ENCODE results near the gene TAS2R10.
"Not testable (repeated sequence)": the region's sequence is repeated elsewhere in the genome, so short reads cannot be mapped to it uniquely, and the experiment has no call there.

Gene TAS2R10, protein sequence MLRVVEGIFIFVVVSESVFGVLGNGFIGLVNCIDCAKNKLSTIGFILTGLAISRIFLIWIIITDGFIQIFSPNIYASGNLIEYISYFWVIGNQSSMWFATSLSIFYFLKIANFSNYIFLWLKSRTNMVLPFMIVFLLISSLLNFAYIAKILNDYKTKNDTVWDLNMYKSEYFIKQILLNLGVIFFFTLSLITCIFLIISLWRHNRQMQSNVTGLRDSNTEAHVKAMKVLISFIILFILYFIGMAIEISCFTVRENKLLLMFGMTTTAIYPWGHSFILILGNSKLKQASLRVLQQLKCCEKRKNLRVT

DNA sequence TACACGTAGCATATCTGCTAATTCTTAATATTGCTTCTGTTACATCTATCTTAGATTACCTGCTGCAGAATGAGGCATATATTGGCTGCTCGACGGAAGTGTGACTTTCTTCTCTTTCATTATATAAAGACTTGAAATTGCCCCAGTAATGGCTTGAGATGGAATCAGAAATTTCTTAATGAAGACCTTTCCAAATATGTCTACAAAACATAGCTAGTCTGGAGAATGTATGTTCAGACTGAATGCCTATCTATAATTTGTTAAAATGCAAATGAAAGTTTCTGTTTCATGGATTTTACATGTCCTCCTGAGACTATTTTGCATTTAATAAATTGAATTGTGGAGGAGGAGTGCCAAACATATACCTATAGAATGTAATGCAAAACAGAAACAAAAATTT lies at the start of gene TAS2R10:
TSS of gene TAS2R10 (minus strand) at position 101 of the 400 bp plus-strand sequence. CDS start at position 12, 89 bp downstream.
- no peak for DNase-seq

DNA sequence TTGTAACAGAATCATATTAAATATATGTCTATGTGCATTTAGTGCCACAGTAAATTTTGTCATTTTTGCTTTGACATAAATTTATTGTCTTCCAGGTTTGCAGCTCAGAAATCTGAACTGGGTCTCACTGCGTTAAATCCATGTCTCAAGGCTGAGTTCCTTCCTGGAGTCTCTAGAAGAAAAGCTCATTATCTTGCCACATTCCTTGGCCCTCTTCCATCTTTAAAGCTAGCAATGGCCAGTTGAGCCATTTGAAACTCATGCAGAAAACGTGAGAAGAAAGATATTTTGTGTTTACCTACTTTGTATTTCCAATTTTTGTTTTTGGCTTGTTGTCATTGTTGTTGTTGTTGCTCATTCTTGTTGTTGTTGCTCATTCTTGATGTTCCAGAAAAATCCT lies 47.2 kb upstream of the TAS2R10 start:
- DNase-seq, result no peak

DNA sequence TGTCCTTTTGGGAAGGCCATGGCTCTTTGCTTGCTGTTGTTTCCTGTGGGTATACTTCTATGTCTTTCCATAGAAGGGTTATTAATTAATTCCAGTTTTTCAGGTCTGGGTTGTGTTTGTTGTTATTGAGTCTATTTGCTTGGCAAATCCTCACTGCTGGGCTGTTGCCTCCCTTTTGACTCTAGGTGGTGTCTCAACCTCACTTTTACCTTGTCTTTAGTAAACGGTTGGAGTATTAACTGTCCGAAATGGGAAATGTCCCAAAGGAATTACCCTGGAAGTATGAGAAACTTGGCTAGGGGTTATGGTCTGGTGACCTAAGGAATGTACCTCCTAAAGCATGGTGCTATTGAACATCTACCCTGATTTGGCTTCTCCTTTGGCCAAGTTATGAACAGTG lies 41.2 kb upstream of the TAS2R10 start:
- DNase-seq, result no peak

DNA sequence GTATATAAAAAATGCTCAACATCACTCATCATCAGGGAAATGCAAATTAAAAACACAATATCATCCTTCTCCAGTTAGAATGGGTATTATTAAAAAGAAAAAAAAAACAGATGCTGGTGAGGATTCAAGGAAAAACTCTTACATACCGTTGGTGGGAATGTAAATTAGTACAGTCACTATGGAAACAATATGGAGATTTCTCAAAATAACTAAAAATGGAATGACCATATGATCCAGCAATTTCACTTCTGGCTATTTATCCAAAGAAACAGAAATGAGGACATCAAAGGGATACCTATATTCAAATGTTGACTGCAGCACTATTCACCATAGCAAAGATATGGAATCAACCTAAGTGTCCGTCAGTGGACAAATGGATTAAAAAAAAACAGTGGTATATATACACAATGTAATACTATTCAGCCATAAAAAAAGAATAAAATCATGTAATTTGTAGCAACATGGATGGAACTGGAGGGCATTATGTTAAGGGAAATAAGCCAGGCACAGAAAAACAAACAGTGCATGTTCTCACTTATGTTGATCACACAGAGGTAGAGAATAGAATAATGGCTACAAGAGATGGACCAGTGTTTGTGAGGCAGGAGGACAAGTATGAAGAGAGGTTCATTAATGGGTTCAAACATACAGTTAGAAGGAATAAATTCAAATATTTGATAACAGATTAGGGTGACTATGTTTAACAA lies 37.5 kb upstream of the TAS2R10 start:
- no peak for DNase-seq

DNA sequence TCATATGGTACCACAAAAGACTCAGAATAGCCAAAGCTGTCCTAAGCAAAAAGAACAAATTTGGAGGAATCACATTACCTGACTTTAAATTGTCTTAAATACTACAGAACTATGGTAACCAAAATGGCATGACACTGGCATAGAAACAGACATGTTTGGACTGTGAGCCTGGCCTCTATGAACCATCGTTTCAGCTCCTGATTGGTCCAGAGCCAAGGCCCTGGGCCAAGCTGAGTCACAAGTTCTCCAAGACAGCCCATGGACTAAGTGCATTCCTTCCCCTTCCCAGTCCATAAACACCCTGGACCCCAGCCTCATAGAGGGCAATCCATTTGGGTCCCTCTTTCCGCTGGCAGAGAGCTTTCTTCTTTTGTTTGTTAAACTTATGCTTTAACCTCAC lies 35.2 kb upstream of the TAS2R10 start:
- DNase-seq, result no peak

DNA sequence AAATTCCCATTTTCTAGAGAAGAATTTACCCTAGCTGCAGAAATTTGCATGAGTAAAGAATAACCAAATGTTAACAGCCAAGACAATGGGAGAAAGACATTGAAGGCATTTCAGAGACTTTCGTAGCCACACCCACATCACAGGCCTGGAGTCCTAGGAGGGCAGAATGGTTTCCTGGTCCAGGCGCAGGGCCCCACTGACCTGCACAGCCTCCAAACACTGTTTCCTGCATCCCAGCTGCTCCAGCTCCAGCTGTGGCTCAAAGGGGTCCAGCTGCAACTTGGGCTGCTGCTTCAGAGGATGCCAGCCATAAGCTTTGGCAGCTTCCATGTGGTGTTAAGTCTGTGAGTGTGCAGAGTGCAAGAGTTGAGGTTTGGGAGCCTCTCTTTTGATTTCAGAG lies 29.6 kb upstream of the TAS2R10 start:
- no peak for DNase-seq

DNA sequence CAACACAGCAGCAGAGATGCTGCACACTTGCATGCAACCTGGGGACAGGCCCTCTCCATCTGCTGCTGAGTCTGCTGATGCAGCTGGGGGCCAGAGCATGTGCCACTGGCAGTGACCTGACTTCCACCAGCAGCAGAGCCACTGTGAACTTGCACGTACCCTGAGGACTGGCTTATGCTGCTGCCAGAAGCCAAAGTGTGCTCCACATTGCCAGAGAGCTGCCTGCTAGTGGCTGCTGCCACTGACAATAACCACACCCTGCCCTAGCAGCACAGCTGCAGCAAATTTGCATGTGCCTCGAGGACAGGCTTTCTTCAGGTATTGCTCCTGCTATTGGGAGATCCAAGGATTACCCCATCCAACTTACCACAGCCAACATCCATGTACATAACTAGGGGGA lies 27.6 kb upstream of the TAS2R10 start:
- no peak for DNase-seq

DNA sequence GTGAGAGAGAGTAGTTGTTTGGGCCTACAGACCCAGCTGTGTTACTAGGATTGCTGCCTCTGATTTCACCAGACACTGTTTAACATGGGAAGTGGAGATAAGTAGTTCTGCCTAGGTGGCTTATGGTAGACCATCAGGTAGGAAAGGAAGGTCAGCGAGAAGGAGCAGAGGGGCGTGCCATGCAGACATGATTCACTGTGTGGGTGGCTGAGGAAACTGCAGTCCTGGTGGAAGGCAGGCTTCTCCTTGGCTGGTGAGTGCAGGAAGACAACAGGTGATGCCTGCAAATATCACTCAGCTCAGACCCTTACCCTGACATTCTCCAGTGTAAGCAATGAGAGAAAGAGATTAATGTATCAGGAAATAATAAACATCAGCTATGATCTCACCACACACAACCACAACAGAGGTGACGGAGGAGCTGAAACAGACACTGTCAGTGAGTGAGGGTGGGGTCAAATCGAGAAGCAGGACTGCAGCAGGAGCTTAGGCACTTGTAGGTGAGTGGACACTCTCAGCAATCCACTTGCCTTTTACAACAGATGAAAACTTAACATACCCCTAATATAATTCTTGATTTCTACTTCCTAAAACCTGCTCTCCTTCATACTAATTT lies 25.2 kb upstream of the TAS2R10 start:
- no peak for DNase-seq

DNA sequence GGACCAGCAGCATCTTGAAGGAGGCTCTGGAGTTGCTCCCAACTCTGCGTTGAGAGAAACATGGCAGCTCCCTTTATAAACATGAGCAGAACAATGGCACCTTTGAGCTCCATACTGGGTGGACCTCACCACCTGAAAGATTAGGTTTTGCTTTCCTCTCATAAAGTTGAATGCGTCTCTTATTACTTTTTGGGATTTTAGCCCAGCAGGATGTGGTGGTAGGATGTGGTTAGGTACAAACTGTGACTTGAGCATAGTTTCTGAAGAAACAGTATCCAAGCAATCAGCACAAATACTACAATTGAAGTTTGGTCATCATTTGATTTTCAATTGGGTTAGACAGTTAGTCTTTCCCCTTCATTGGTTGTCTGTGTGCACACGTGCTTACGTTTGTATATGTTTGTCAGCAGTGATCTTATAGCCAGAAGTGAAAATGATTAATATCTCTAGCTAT lies 23.3 kb upstream of the TAS2R10 start, which contains the start of gene PRR4:
TSS of gene PRR4 (minus strand) at position 51 of the 454 bp plus-strand sequence. CDS start at position 13, 38 bp downstream.
- DNase-seq, result no peak

DNA sequence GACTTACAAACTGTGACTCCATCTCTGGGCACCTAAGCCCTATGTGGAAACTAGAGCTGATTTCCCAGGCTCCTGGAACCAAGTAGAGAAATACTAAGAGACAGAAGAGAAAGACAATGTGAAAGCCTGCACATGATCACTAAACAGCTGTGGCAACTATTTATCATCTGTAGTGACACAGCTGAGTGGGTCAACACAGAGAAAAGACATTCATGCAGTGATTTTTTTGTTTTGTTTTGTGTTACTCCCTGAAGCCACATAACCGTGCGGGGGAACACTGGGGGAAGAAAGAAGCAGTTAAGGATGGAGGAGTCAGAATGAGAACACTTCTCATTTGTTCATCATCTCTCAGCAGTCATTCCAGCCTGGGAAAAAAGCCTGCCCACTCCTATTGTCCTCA lies 21.6 kb upstream of the TAS2R10 start:
- no peak for DNase-seq

DNA sequence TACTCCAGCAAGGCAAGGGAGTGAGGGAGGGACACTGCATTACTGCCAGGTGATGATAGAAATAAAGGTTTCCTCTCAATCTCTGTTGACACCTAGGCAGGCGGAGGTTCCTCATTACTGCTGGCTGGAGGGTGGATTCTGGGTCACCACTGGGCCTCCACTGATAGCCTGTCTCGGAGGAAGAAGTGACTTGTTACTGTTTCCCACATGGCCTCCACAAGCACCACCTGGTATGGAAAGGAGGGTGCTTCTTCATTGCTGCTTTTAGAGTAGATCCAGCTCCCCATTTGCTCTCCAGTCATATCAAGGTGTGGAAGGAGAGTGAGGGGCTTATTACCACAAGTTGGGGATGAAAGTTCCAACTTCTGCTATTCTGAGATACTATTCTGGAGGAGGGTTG lies 16.7 kb upstream of the TAS2R10 start:
- DNase-seq, result no peak

DNA sequence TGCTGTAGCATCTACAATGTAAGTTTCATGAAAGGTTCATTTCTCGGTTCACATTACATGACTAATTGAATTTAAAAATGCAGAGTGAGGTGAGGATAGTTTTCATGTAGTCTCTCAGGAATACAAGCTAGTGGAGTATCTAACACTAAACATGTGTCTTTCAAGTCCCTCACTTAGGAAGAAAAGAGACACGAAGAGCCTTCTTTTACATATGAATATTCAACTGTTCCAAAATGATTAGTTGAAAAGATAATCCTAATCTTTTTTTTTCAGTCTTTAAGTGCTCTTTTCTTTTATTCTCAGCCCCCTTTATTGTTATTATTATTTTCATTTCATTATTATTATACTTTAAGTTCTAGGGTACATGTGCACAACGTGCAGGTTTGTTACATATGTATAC lies 12.3 kb upstream of the TAS2R10 start:
- no peak for DNase-seq

DNA sequence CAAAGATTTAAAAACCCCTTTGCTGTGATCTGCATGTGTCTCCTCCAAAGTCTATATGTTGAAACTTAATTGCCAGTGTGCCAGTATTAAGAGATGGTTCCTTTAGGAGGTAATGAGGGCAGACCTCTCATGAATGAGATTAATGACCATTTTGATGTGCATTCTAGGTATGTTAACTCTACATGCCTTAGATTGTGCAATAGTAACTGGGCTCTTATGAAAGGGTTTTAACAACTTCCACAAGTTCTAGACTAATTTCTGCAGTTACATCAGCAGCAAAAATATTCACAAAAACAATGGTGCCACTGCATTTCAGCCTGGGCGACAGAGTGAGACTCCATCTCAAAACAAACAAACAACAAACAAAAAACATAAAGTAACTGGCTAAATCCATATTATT lies 3.8 kb upstream of the TAS2R10 start:
- no peak for DNase-seq

DNA sequence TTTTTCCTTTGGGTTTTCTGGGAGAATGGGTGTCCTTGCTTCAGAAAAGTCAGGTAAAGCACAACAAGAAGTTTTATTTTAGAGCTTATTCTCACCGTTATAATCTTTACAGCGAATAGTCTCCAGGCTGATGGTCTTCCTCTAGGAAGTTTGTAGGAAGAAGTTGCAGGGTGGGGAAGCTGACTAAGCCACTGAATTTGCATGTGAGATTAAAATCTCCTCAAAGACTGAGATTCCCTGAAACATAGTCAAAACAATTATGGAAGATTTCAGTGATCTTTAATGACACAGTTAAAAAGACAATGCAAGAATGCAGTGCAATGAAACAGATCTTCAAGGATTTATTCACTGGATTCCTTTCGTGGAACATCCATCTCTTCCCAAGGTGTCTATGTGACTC lies 1.2 kb downstream of the TAS2R10 start:
- DNase-seq, result no peak

DNA sequence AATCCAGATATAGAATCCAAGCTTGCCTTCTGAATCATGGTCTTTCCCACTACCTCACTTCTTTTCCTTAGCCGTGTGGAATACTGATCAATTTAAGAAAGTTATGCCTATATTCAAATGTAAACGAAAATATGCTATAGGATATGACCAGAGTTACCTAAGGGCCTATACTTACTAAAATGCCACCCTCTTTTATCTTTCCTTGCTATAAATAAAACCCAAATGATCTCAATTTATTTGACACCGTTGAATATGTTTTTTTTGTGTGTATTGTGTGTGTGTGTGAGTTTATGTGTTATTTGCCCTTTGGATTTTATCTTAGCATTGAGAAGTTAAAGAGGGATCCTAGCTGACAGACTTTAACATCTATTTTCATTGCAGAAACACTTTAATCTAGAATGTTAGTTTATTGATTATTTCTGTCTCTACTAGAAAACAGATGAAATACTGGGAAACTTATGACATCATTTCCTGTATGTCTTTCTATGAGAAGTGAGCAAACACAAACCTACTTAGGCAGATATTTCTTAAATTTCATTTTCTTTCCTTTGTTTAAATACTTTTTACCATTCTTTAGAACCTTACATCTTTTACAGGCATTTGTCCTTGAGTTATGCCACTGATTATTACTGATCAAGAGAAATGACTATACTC lies 14.1 kb downstream of the TAS2R10 start:
- no peak for DNase-seq

DNA sequence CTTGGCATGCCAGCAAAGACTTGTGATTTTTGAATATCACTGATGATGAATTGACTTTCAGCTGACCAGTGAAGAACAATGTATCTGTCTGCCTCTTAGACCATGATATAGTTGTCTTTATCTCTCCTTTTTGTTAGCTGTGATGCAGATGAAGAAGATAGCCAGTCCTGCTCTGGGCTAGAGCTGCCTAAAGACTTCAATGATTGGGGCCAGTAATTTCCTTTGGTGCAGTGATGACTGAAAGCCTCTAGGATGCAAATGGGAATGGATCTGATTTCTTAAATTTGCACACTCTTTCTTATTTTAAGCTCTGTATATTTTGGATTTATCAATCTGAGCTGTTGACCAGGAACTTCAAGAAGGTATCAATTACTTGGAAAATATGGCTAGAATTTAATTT lies 16.1 kb downstream of the TAS2R10 start, which contains the start of gene TAS2R9:
TSS of gene TAS2R9 (minus strand) at position 101 of the 400 bp plus-strand sequence. CDS start at position 8, 93 bp downstream.
- DNase-seq, result no peak

DNA sequence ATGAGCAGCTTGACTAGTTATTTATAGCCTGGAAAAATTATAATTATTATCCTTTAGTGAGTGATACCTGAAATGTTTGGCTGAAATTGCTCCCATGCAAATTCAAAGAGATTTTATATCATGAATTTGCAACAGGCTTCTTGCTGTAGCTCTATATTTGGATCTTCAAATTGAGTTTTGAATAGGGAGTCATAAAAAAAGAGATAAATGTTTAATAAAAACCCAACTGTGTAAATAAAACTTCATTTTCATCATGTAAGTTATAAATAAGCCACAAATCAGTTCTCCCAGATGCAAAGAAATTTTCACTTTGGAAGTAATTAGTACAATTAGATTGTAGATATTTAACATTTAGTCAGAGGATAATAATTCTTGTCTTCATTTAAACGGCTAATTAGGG lies 19.0 kb downstream of the TAS2R10 start, which contains the start of gene TAS2R8:
TSS of gene TAS2R8 (minus strand) at position 101 of the 400 bp plus-strand sequence. CDS start 306 bp downstream, outside the sequence.
- DNase-seq, result no peak

DNA sequence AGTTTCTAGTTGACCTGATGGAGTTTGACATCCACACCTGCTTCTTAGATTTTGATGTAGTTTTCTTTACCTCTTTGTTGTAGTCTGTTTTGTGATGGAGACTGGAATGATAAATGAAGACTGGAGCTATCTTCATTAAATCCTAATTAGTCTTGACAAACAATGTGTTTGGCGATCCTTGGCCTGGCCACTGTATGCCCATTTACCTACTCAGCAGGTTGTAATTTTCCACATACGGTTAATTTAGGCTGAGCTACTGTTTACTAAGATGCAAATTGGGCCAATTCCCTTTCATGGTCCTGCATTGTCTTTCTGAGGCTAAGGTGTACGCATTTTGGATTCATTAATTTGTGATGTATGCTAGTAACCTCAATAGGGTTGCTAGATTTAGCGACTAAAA lies 23.6 kb downstream of the TAS2R10 start, which contains the start of gene TAS2R7:
TSS of gene TAS2R7 (minus strand) at position 41 of the 400 bp plus-strand sequence. CDS start 57 bp downstream, outside the sequence.
- no peak for DNase-seq

DNA sequence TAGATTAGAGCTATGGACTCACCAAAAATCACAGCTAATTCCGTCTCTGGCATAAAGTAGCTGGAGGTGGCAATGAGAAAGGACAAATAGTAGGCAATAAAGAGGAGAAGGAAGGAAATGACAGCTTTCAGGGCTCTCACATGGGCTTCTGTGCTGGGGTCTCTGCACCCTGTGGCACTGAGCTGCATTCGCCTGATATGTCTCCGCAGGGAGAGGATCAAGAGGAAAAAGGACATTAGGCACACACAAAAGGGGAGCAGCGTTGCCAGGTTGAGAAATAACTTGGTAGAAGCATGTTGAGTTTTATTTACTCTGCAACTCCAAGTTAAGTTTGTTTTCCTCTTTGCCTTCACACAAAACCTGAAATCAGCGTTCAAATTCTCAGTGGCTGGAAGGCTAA lies 24.4 kb downstream of the TAS2R10 start:
- DNase-seq, result no peak

DNA sequence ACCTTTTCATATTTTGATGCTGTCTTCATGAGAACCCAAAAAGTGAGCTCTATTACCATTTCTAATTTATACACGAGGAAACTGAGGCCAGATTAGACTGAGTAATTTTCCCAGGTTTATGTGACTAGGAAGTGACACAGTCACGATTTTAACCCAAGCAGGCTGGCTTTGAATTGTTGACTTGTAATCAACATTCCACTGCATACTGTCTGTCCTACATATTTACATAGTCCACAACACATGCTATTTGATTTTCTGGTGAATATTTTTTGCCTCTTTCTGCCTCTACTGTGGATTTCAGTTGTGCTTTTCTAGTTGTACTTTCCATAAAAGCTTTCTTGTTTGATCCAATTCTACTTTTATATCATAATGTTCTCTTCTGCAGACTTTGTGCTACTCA lies 31.9 kb downstream of the TAS2R10 start:
- DNase-seq, result no peak

DNA sequence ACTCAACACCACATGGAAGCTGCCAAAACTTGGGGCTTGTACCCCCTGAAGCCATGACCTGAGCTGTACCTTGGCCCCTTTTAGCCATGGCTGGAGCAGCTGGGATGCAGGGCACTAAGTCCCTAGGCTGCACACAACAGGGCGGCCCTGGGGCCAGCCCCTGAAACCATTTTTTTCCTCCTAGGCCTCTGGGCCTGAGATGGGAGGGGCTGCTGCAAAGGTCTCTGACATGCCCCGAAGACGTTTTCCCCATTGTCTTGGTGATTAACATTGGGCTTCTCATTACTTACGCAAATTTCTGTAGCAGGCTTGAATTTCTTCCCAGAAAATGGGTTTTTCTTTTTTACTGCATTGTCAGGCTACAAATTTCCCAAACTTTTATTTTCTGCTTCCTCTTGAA lies 34.4 kb downstream of the TAS2R10 start:
- not testable (repeated sequence) for DNase-seq

DNA sequence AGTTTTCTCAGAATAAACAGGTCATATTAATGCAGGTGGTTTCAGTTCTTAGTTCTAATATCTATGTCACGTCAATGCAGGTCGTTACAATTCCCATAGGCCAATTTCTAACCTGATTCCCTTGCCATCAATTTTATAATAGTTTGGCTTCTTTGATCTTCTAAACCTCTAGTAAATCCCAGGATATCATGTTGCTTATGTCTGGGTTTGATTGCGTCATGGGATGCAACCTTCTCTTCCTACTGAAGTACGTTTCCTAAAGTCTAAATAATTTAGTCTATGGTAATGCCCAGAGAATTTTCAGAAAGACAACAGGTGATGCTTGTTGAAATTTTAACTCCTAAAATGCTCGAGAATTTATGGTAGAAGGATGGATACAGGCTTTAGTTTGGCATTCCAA lies 42.9 kb downstream of the TAS2R10 start:
- no peak for DNase-seq

DNA sequence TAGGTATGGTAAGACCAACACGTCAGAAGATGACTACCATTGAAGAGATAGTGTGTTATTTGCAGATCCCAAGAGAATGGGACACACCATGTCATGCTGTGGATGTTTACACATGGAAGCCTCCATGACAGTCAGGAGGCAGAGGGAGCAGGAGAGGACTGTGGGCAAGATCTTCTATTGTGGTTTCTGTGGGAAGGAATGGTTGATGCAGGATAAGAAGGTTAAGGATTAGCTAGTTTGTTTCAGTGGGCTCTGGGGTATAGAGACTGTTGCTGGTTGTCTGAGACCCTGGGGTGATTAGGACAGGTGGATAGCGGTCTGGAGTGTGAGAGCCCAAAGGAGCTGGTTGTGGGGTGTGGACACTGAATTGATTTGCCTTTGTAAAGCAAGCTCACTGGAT lies 47.1 kb downstream of the TAS2R10 start:
- DNase-seq, result no peak
